OCI-M2 (cell line): ENCODE results near the gene FGFR4.

Source experiments
- DNase-seq: peaks from one replicate; lab custom pipeline; 2025; ENCODE audit not compliant: unreplicated experiment; lab: John Stamatoyannopoulos, UW

FGFR4 gene

GRCh38 chr5:177131019-177131320 lies 44.3 kb downstream of the FGFR4 start:
- no peak for DNase-seq

- no peak for DNase-seq
Observed at GRCh38 chr5:177131352-177132135, 44.8 kb downstream of the FGFR4 start.

- DNase-seq: no peak
Observed at GRCh38 chr5:177132136-177133095, 45.7 kb downstream of the FGFR4 start.

GRCh38 chr5:177133096-177133852 lies 46.6 kb downstream of the FGFR4 start, which contains the start of gene NSD1:
Gene NSD1 (plus strand): TSS chr5:177133773. CDS start chr5:177135104, 1,331 bp downstream.
- DNase-seq: no peak

GRCh38 chr5:177133853-177134696 lies 47.4 kb downstream of the FGFR4 start:
- no peak for DNase-seq

GRCh38 chr5:177134697-177135225 lies 48.0 kb downstream of the FGFR4 start:
- DNase-seq: no peak

- no peak for DNase-seq
Observed at GRCh38 chr5:177140312-177140711, 53.6 kb downstream of the FGFR4 start.

GRCh38 chr5:177141496-177141895 lies 54.8 kb downstream of the FGFR4 start:
- no peak for DNase-seq

- no peak for DNase-seq
Observed at GRCh38 chr5:177142098-177142611, 55.4 kb downstream of the FGFR4 start.

- DNase-seq: no peak
Observed at GRCh38 chr5:177142778-177143177, 56.1 kb downstream of the FGFR4 start.

- DNase-seq: no peak
Observed at GRCh38 chr5:177146891-177147638, 60.4 kb downstream of the FGFR4 start.
